GM23248 (cell line): ENCODE measurements around the gene CYP3A4. TPM values are rescaled to one million over a fixed set of nuclear protein-coding genes. Genes with fewer than 3 reads are reported as not detected.
"Not testable (repeated sequence)": the region's sequence is repeated elsewhere in the genome, so short reads cannot be mapped to it uniquely, and the experiment has no call there.

Experiments used
- DNase-seq: peaks from one replicate; pipeline ENCODE4 v3.0.0-alpha.2; 2015
- H2AFZ ChIP-seq: fragments of 200-600 bp; sonication (generic); 2 replicates; pipeline ENCODE4 v1.6.1; 2016; ENCODE audit warnings: antibody characterized with exemption
- H3F3A ChIP-seq: fragments of 200-600 bp; sonication (generic); 2 replicates; pipeline ENCODE4 v1.6.1; 2016; ENCODE audit warnings: mild to moderate bottlenecking, antibody characterized with exemption, mixed run types; ENCODE audit not compliant: insufficient read depth
- H3K27ac ChIP-seq: fragments of 200-600 bp; sonication (generic); 2 replicates; pipeline ENCODE4 v1.5.1; 2016; ENCODE audit warnings: mild to moderate bottlenecking
- H3K27me3 ChIP-seq: fragments of 200-600 bp; sonication (generic); replicated peaks from 2 replicates; pipeline ENCODE4 v1.6.1; 2016; ENCODE audit warnings: mild to moderate bottlenecking; ENCODE audit not compliant: insufficient read depth
- H3K36me3 ChIP-seq: fragments of 200-600 bp; sonication (generic); 2 replicates; pipeline ENCODE4 v1.6.1; 2016; ENCODE audit warnings: low read depth, mild to moderate bottlenecking
- H3K4me1 ChIP-seq: fragments of 200-600 bp; sonication (generic); 2 replicates; pipeline ENCODE4 v1.6.1; 2016; ENCODE audit warnings: mild to moderate bottlenecking; ENCODE audit not compliant: insufficient read depth
- H3K4me2 ChIP-seq: fragments of 200-600 bp; sonication (generic); one replicate; pipeline ENCODE4 v1.6.1; 2016; ENCODE audit warnings: mild to moderate bottlenecking; ENCODE audit not compliant: unreplicated experiment
- H3K4me3 ChIP-seq: fragments of 200-600 bp; sonication (generic); 2 replicates; pipeline ENCODE4 v1.5.1; 2016; ENCODE audit warnings: mild to moderate bottlenecking
- H3K79me2 ChIP-seq: fragments of 200-600 bp; sonication (generic); 2 replicates; pipeline ENCODE4 v1.6.1; 2016; ENCODE audit warnings: mild to moderate bottlenecking; ENCODE audit not compliant: insufficient read depth
- H3K9ac ChIP-seq: fragments of 200-600 bp; sonication (generic); 2 replicates; pipeline ENCODE4 v1.6.1; 2016; ENCODE audit warnings: mild to moderate bottlenecking
- H3K9me2 ChIP-seq: fragments of 200-600 bp; sonication (generic); 2 replicates; pipeline ENCODE4 v1.6.1; 2016; ENCODE audit warnings: mixed run types, mild to moderate bottlenecking, moderate library complexity; ENCODE audit not compliant: insufficient read depth
- H3K9me3 ChIP-seq: fragments of 200-600 bp; sonication (generic); one replicate; pipeline ENCODE4 v1.6.1; 2017; ENCODE audit warnings: low read depth
- H4K20me1 ChIP-seq: fragments of 200-600 bp; sonication (generic); 2 replicates; pipeline ENCODE4 v1.6.0; 2016; ENCODE audit not compliant: insufficient read depth
- EZH2 ChIP-seq: fragments of 200-600 bp; sonication (generic); IDR thresholded peaks from 2 replicates; pipeline ENCODE4 v1.6.1; 2018; ENCODE audit warnings: antibody characterized with exemption, mild to moderate bottlenecking; ENCODE audit not compliant: insufficient read depth, poor library complexity, severe bottlenecking
- EZH2phosphoT487 ChIP-seq: fragments of 200-600 bp; sonication (generic); IDR thresholded peaks from 2 replicates; pipeline ENCODE4 v1.6.1; 2018; ENCODE audit warnings: antibody characterized with exemption, moderate library complexity, mild to moderate bottlenecking, low read depth; ENCODE audit not compliant: insufficient read depth
- WGBS, 2 experiments: methylation state at CpG; one replicate each; pipeline ENCODE4 v1.1.6; 2015 to 2017; ENCODE audit warnings: low lambda C conversion rate in 2 of 2, low coverage in 1 of 2; ENCODE audit errors: missing lambda C conversion rate in 2 of 2; 5-methylcytosine and 5-hydroxymethylcytosine counted together
- in situ Hi-C: fragments of 300-500 bp; cut with MboI; formaldehyde crosslinking; loops from 2 replicates; pipeline ENCODE4 v1.15.0; 2020
- polyA plus RNA-seq: library from polyadenylated mRNA; unstranded; fragments of >200 nt; fragmentation: Nextera tagmentation; extraction: Ambion mirVana; gene quantifications from 2 replicates; pipeline ENCODE4 v1.2.1, GENCODE V29; 2016
- total RNA-seq: library from RNA; depleted of rRNA; stranded (reverse); fragments of >200 nt; shearing (Covaris generic); gene quantifications from 2 replicates; pipeline ENCODE4 v1.2.3, GENCODE V29; 2014

The CYP3A4 gene
- total and polyA plus RNA-seq, 2 experiments from 2014 or later = not detected

- no peaks in the 10 kb centered on the region for H3K36me3 ChIP-seq
- in situ Hi-C loops = no loop called here
- TF ChIP-seq EZH2phosphoT487 (no peak), EZH2 (no peak)
- H3K27me3 ChIP-seq = peaks cover 47% of the 10 kb centered on the region
- H3K9ac ChIP-seq = no peak overlapping the region
- H3K79me2 ChIP-seq = no peaks in the 10 kb centered on the region
- H3K9me3 ChIP-seq = no peaks in the 10 kb centered on the region
- H3K4me3 ChIP-seq = no peak overlapping the region
- H3K27ac ChIP-seq = no peak overlapping the region
- H3K4me1 ChIP-seq = peaks cover 13% of the 10 kb centered on the region
- no peaks in the 10 kb centered on the region for H3K9me2 ChIP-seq
- 62 to 65% methylated on average over 6 of the region's 6 CpGs for WGBS, 2 experiments
- no peak overlapping the region for H2AFZ ChIP-seq
- no peaks in the 10 kb centered on the region for H4K20me1 ChIP-seq
- no peak overlapping the region for H3K4me2 ChIP-seq
- no peaks in the 10 kb centered on the region; the same call in 1 of the 2 replicates for H3F3A ChIP-seq
- DNase-seq = no peak
Observed at GRCh38 chr7:99748846-99749579, 35.0 kb downstream of the CYP3A4 start.

GRCh38 chr7:99746915-99747314, 37.1 kb downstream of the CYP3A4 start:
- in situ Hi-C loops = not testable (repeated sequence)

DNA sequence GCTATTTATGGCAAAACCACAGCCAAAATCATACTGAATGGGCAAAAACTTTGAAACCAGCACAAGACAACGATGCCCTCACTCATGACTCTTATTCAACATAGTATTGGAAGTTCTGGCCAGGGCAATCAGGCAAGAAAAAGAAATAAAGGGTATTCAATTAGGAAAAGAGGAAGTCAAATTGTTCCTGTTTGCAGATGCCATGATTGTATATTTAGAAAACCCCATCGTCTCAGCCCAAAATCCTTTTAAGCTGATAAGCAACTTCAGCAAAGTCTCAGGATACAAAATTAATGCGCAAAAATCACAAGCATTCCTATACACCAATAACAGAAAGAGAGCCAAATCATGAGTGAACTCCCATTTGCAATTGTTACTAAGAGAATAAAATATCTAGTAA, 38.6 kb downstream of the CYP3A4 start:
- in situ Hi-C loops = not testable (repeated sequence)
- peaks cover 44% of the 10 kb centered on the region for H3K27me3 ChIP-seq

More at GRCh38 chr7:99746915-99747314, 37.1 kb downstream of the CYP3A4 start:
- H3K27me3 ChIP-seq = peaks cover 53% of the 10 kb centered on the region
- not testable (repeated sequence) for H4K20me1 ChIP-seq, H3K36me3 ChIP-seq, H3K4me3 ChIP-seq, H3K9me2 ChIP-seq, H3K9ac ChIP-seq, H3K4me1 ChIP-seq, H3K27ac ChIP-seq, H3F3A ChIP-seq, H3K4me2 ChIP-seq, DNase-seq, H3K9me3 ChIP-seq, H3K79me2 ChIP-seq, H2AFZ ChIP-seq
- WGBS, 2 experiments = 73 to 84% methylated on average over 2 to 3 of the region's 3 CpGs

DNA sequence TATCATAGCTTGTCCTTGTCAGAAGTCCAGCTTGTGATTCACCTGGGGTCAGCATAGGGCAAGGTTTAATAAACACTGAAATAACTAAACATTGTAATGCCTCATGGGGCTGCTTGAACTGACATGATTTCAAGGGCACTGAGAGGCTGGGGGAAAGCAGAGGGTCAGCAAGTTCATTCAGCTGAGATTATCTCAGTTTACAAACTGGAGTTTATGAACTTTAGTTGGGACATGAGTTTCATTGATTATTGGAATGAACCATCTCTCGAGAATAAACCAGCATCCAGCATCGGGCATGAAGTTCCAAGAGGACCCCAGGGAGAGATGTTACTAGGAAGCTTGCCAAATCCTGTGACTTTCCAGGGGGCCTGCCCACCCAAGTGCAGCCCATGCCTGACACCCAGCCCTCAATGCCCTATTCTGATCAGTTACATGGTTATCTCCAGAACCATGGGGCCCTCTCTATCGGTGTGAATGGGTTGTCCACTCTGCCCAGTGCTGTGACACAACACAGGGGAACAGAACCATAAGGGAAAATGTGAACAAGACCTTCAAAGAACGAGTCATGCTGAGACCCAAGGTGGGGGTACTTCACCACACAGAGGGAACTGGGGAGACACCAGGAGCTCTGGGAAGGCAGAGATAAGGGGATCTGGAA, 41.1 kb downstream of the CYP3A4 start:
- in situ Hi-C loops = no loop called here
- H3K4me3 ChIP-seq = no peak overlapping the region
- no peak overlapping the region for H3K9ac ChIP-seq
- H3K9me3 ChIP-seq = no peaks in the 10 kb centered on the region
- H3K27me3 ChIP-seq = peaks cover 25% of the 10 kb centered on the region
- no peaks in the 10 kb centered on the region for H3K36me3 ChIP-seq
- H3K9me2 ChIP-seq = no peaks in the 10 kb centered on the region
- no peak overlapping the region for H3K4me2 ChIP-seq
- peaks cover 20% of the 10 kb centered on the region for H3F3A ChIP-seq
- H2AFZ ChIP-seq = no peak overlapping the region
- no peak overlapping the region for H3K27ac ChIP-seq
- no peak for DNase-seq
- TF ChIP-seq EZH2 (no peak), EZH2phosphoT487 (no peak)
- no peaks in the 10 kb centered on the region for H4K20me1 ChIP-seq
- H3K4me1 ChIP-seq = peaks cover 17% of the 10 kb centered on the region
- WGBS, 2 experiments = 42 to 48% methylated on average over 4 of the region's 4 CpGs
- no peaks in the 10 kb centered on the region for H3K79me2 ChIP-seq

More for the DNA sequence above, 38.6 kb downstream of the CYP3A4 start:
- DNase-seq, H4K20me1 ChIP-seq, H3K36me3 ChIP-seq, H3F3A ChIP-seq, H3K9ac ChIP-seq, H2AFZ ChIP-seq, H3K4me2 ChIP-seq, H3K27ac ChIP-seq, H3K9me2 ChIP-seq, H3K4me1 ChIP-seq, H3K4me3 ChIP-seq, H3K9me3 ChIP-seq, H3K79me2 ChIP-seq: not testable (repeated sequence)
- WGBS, 2 experiments = 36 to 45% methylated on average over 3 of the region's 3 CpGs
